ENCODE data around the gene SNAPC2.
"Not testable (repeated sequence)": the region's sequence is repeated elsewhere in the genome, so short reads cannot be mapped to it uniquely, and the experiment has no call there.

Gene SNAPC2

GRCh38 chr19:7888145-7888825 lies 31.9 kb upstream of the SNAPC2 start, which contains the start of gene LRRC8E:
LRRC8E (plus strand) TSS chr19:7888510; CDS start chr19:7895604, 7,094 bp downstream.
- no peak for DNase-seq (ENCODE audit: low spot score)

DNA sequence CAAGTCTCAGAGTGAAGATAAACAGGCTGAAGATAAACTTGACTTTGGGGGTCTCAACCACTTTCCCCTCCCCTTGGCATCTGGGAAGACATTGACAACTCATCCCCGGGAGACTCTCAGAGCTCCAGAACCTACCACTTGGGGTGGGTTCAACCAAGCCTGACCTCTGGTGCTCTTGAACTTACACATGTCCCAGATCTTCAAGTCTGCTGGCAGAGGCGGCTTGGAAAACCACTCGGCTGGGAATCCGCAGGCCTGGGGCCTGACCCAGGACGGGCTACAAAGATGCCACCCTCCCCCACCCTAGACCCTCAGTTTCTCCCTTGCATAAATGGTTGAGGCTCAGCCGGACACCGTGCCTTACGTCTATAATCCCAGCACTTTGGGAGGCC lies 31.3 kb upstream of the SNAPC2 start:
- DNase-seq (ENCODE audit: low spot score) = no peak

- DNase-seq (ENCODE audit: low spot score) = not testable (repeated sequence)
These were observed 26.6 kb upstream of the SNAPC2 start for GRCh38 chr19:7893362-7894101.

DNA sequence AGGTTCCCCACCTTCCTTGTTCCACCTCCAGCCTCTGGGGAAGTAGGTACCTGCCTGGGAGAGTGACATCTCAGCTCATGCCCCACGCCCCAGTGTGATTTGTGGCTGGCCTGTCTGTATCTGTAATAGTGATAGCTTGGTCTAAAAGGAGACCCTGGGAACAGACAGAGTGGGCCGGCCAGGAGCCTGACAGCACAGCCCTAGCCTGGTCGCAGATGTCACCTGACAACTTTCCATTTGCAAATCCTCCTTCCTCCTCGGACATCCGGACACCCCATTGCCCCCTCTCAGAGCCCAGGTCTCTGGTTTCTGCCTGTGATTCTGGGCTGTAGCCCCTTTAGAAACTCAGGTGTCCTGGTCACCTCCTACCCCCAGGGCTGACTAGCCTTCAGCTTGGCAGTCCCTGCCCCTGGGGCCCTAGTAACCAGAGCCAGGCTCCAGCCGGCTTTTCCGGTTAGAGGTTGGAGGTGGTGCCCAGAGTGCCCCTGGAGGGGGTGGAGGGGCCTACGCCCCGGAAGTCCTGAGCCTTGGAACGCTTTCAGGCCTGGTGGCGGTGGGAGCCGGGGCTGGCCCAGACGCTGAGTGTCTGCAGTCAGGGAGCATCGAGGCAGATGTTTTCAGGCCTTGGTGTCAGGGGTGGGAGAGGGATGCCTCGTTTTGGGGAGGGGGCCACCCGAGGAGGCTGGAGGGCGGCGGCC lies 25.4 kb upstream of the SNAPC2 start:
- DNase-seq (ENCODE audit: low spot score) = no peak

DNA sequence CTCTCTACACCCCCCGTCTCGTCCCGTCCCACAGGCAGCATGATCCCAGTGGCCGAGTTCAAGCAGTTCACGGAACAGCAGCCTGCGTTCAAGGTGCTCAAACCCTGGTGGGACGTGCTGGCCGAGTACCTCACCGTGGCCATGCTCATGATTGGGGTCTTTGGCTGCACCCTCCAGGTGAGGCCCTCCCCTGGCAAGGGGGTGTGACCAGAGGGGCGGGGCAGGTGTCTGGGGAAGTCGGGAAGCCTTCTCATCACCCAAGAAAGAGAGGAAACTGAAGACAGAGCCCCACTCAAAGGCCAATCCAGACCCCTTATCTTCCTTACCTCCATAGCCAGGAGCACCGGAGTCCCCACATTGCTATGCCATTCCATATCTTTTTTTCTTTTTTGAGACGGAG lies 24.6 kb upstream of the SNAPC2 start:
- DNase-seq (ENCODE audit: low spot score) = no peak

GRCh38 chr19:7897292-7897691 lies 22.8 kb upstream of the SNAPC2 start:
- no peak for DNase-seq (ENCODE audit: low spot score)

GRCh38 chr19:7898967-7899366 lies 21.2 kb upstream of the SNAPC2 start:
- no peak for DNase-seq (ENCODE audit: low spot score)

DNA sequence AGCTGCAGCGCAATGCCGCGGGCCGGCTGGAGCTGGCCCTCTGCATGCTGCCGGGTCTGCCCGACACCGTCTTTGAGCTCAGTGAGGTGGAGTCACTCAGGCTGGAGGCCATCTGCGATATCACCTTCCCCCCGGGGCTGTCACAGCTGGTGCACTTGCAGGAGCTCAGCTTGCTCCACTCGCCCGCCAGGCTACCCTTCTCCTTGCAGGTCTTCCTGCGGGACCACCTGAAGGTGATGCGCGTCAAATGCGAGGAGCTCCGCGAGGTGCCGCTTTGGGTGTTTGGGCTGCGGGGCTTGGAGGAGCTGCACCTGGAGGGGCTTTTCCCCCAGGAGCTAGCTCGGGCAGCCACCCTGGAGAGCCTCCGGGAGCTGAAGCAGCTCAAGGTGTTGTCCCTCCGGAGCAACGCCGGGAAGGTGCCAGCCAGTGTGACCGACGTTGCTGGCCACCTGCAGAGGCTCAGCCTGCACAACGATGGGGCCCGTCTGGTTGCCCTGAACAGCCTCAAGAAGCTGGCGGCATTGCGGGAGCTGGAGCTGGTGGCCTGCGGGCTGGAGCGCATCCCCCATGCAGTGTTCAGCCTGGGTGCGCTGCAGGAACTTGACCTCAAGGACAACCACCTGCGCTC lies 20.3 kb upstream of the SNAPC2 start:
- DNase-seq (ENCODE audit: low spot score) = no peak

GRCh38 chr19:7900401-7900870 lies 19.7 kb upstream of the SNAPC2 start:
- no peak for DNase-seq (ENCODE audit: low spot score)

DNA sequence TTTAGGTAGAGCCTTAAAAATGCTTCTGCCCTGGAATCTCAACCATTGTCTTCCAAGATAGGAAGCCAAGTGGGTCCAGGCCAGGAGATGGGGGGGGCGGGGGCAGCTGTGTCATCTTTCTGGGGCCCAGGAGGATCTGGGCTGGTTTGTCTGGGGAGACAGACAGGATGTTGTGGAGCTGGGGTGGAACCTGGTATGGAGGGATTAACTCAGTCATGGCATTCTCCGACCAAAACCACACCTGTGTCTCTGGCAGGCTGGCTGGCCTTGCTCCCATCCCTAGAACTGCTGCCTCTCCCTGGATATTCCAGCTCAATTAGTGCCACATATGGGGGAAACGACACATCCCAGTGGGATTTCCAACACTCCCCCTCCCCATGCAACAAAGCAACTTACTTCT lies 19.2 kb upstream of the SNAPC2 start:
- DNase-seq (ENCODE audit: low spot score) = no peak

- no peak for DNase-seq (ENCODE audit: low spot score)
These were observed 18.8 kb upstream of the SNAPC2 start for GRCh38 chr19:7901337-7901736.

DNA sequence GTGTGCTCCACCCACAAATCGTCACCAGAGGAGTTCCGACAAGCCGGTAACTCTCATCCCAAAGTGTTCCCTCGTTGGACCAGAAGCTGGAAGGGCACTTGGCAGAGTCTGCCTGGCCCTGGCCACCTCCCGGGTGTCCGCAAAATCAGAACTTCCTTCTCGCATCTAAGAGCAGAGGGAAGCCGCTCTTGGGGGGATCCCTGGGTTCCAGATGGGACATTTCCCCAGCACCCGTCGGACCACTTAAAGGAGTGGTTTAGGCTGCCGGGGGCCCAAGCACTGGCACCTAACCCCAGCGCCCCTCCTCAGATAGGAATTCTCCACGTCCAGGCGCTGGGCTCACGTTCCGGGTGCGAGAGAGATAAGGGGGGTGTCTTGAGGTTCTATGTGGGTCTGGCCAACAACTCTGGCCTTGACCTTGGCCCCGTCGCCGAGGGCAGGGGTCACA lies 17.3 kb upstream of the SNAPC2 start:
- no peak for DNase-seq (ENCODE audit: low spot score)

GRCh38 chr19:7903244-7904073 lies 16.7 kb upstream of the SNAPC2 start, which contains the start of gene MAP2K7:
MAP2K7 (plus strand) TSS chr19:7903877; CDS start chr19:7903945, 68 bp downstream.
- peak; percentile 99 for DNase-seq (ENCODE audit: low spot score)

GRCh38 chr19:7904074-7905020 lies 15.8 kb upstream of the SNAPC2 start:
- peak; percentile 55 for DNase-seq (ENCODE audit: low spot score)

- DNase-seq (ENCODE audit: low spot score) = no peak
These were observed 14.9 kb upstream of the SNAPC2 start for GRCh38 chr19:7905268-7905667.

GRCh38 chr19:7905859-7906258 lies 14.3 kb upstream of the SNAPC2 start:
- no peak for DNase-seq (ENCODE audit: low spot score)

- no peak for DNase-seq (ENCODE audit: low spot score)
These were observed 13.0 kb upstream of the SNAPC2 start for GRCh38 chr19:7907122-7907521.

DNA sequence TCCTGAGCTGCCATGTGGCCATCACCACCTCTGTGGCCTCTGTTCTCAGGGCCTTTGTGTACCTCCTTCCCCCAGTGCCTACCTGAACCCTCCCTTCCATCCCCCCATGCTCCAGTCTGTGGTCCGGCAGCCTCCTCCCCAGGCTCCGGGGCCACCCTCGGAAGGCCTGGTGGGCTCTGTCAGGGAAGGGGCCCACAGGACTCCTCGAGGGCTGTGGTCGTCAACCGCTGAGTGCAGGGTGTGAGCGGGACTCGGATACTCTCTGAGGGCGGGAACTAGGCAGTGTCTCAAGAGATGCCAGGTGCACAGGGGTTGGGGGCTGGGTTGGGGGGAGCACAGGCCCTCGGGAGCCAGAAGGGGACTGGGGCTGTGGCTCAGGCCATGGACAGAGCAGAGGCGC lies 12.6 kb upstream of the SNAPC2 start:
- DNase-seq (ENCODE audit: low spot score) = no peak

DNA sequence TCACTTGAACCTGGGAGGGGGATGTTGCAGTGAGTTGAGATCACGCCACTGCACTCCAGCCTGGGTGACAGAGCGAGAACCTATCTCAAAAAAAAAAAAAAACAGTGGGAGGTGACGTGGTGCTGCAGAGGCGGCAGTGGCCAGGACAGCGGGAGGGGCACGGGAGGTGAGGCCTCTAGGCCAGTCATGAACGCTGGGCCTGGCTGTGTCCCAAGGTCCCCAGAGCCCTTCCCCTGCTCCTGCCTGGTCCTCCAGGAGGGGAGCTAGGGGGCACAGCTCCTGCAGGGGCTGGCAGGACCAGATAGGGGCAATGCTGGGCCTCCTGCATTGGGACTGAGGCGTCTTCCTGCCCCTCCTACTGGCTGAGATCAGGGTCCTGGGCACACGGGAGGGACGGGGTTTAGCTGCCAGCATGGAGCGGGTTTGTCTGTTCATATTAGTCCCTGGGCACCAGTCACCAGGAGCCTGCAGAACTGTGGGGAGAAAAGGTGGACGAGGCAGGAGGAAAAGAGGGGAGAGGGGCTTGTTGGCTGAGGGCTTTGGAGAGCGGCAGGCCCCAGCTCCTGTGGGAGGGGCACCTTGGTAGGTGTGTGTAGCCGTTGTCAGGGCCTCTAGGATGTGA lies 11.9 kb upstream of the SNAPC2 start:
- no peak for DNase-seq (ENCODE audit: low spot score)
